K562 (cell line): Measurements from ENCODE around the gene MYO18A. TPM values are rescaled to one million over a fixed set of nuclear protein-coding genes. Genes with fewer than 3 reads are reported as not detected.

ENCODE experiments used
- ATAC-seq: fragments of 200-7000 bp; cut with Tn5 transposase; 3 replicates; pipeline ENCODE4 v1.9.1; 2020; ENCODE audit warnings: moderate library complexity
- BruUV-seq: library from RNA; stranded (reverse); fragments of 400-500 nt; replicated peaks from 2 replicates; lab custom pipeline; 2021; lab: Mats Ljungman, UMichigan
- CTCF ChIA-PET: fragments of 300-600 bp; formaldehyde crosslinking; extraction: SDS; loops from one replicate; lab custom pipeline; 2021; ENCODE audit warnings: low intra/inter-chr PET ratio; lab: Yijun Ruan, JAX
- POLR2A ChIA-PET: fragments of 300-600, 350-650 bp; sonication (Branson Sonifier 250); formaldehyde crosslinking; extraction: SDS; loops from one replicate; lab custom pipeline; 2021; ENCODE audit warnings: antibody characterized with exemption, inconsistent platforms; lab: Yijun Ruan, JAX
- DNase-seq, 4 experiments: peaks; one replicate each; pipeline versions ENCODE4 v3.0.0 to v3.0.0-alpha.2; 2011 to 2018; ENCODE audit warnings: low spot score in 3 of 4, mixed read lengths in 3 of 4; ENCODE audit errors: extremely low read depth in 1 of 4
- FAIRE-seq: peaks from 2 replicates; lab custom pipeline; 2011; peaks lifted over from hg19 to GRCh38; lab: Jason Lieb, UNC
- H2AFZ ChIP-seq: 2 replicates; pipeline ENCODE4 v1.6.0; 2011; ENCODE audit warnings: low read depth, low read length, control low read depth, inconsistent platforms
- H3K27ac ChIP-seq: fragments of 200-600 bp; 3 replicates; pipeline ENCODE4 v1.8.0; 2011; ENCODE audit warnings: low read depth, mild to moderate bottlenecking, control low read depth, inconsistent platforms, low read length, moderate library complexity, mixed read lengths; ENCODE audit errors: extremely low read depth
- H3K27me3 ChIP-seq, 2 experiments: fragments of 300-600 bp in 1 of 2; 2 replicates in 1 of 2; 3 replicates in 1 of 2; pipeline versions ENCODE4 v1.6.0 to v1.8.0; 2011; ENCODE audit warnings: inconsistent platforms in 2 of 2, low read length in 2 of 2, mild to moderate bottlenecking in 1 of 2, mixed read lengths in 1 of 2, moderate library complexity in 1 of 2; ENCODE audit not compliant: control insufficient read depth in 2 of 2, insufficient read depth in 2 of 2
- H3K36me3 ChIP-seq: fragments of 300-600 bp; 3 replicates; pipeline ENCODE4 v1.8.0; 2011; ENCODE audit warnings: mild to moderate bottlenecking, low read length, inconsistent platforms; ENCODE audit not compliant: control insufficient read depth, insufficient read depth
- H3K4me1 ChIP-seq, 2 experiments: fragments of 200-600 bp in 1 of 2; replicated peaks in 1 of 2; 2 replicates in 1 of 2; 3 replicates in 1 of 2; pipeline versions ENCODE4 v1.5.1 to v1.8.0; 2011; ENCODE audit warnings: inconsistent platforms in 2 of 2, low read length in 2 of 2, mild to moderate bottlenecking in 1 of 2, mixed read lengths in 1 of 2, moderate library complexity in 1 of 2; ENCODE audit not compliant: control insufficient read depth in 2 of 2, insufficient read depth in 2 of 2
- H3K4me2 ChIP-seq: 2 replicates; pipeline ENCODE4 v1.6.1; 2011; ENCODE audit warnings: low read length, control low read depth, inconsistent platforms, mixed read lengths; ENCODE audit not compliant: insufficient read depth
- H3K4me3 ChIP-seq: fragments of 200-600 bp; sonication (generic), shearing (Covaris generic); 2 replicates; pipeline ENCODE4 v1.5.1; 2016; ENCODE audit warnings: control low read depth, inconsistent platforms
- H3K79me2 ChIP-seq: fragments of 200-600 bp; 3 replicates; pipeline ENCODE4 v1.8.0; 2011; ENCODE audit warnings: low read length, inconsistent platforms; ENCODE audit not compliant: control insufficient read depth, insufficient read depth
- H3K9ac ChIP-seq, 2 experiments: 2 replicates each; pipeline versions ENCODE4 v1.6.0 to v1.6.1; 2011; ENCODE audit warnings: low read depth in 2 of 2, low read length in 2 of 2, control low read depth in 1 of 2, inconsistent platforms in 1 of 2, mild to moderate bottlenecking in 1 of 2, mixed read lengths in 1 of 2; ENCODE audit not compliant: insufficient read depth in 1 of 2
- H3K9me1 ChIP-seq: one replicate; pipeline ENCODE4 v1.6.0; 2011; ENCODE audit warnings: inconsistent platforms, mild to moderate bottlenecking, low read length, moderate library complexity; ENCODE audit not compliant: control insufficient read depth, insufficient read depth
- H3K9me3 ChIP-seq: replicated peaks from 2 replicates; pipeline ENCODE4 v1.5.1; 2011; ENCODE audit warnings: low read depth, low read length, inconsistent platforms; ENCODE audit not compliant: control insufficient read depth, insufficient read depth
- H4K20me1 ChIP-seq: replicated peaks from 2 replicates; pipeline ENCODE4 v1.6.1; 2011; ENCODE audit warnings: low read length, inconsistent platforms, mixed read lengths; ENCODE audit not compliant: control insufficient read depth, insufficient read depth
- MECOM ChIP-seq: fragments of 250-450 bp; sonication (Bioruptor Pico); IDR thresholded peaks from 2 replicates; pipeline ENCODE4 v1.8.0; 2022; ENCODE audit warnings: inconsistent platforms
- RNF2 ChIP-seq: sonication (generic); IDR thresholded peaks from 2 replicates; pipeline ENCODE4 v1.6.1; 2016
- U2AF1 ChIP-seq: fragments of 200-400 bp; formaldehyde crosslinking; optimal IDR thresholded peaks from 2 replicates; pipeline ENCODE3; 2017; ENCODE audit warnings: mild to moderate bottlenecking, low read depth, low read length, moderate library complexity
- YBX1 ChIP-seq: fragments of 450-650 bp; IDR thresholded peaks from 2 replicates; pipeline ENCODE4 v1.7.1; 2016; ENCODE audit warnings: mild to moderate bottlenecking
- ZNF589 ChIP-seq: fragments of 200-800 bp; sonication (Bioruptor generic); IDR thresholded peaks from 2 replicates; pipeline ENCODE4 v1.6.1; 2016; ENCODE audit warnings: low read depth, missing genetic modification characterization, missing compliant biosample characterization
- ZNF830 ChIP-seq: fragments of 250-450 bp; sonication (Bioruptor Pico); IDR thresholded peaks from 2 replicates; pipeline ENCODE4 v1.5.0; 2021; ENCODE audit warnings: mild to moderate bottlenecking
- WGBS: fragments of 100-300 bp; shearing (Covaris generic); methylation state at CpG from one replicate; pipeline ENCODE4 v1.1.6; 2016; ENCODE audit warnings: low coverage, mixed read lengths; ENCODE audit not compliant: insufficient coverage; ENCODE audit errors: missing lambda C conversion rate; 5-methylcytosine and 5-hydroxymethylcytosine counted together
- in situ Hi-C: fragments of 300-500 bp; cut with MboI; formaldehyde crosslinking; loops from 4 replicates; pipeline ENCODE4 v1.15.0; 2018; ENCODE audit warnings: inconsistent platforms, mixed read lengths
- intact Hi-C: fragments of 100-400 bp; cut with micrococcal nuclease; formaldehyde crosslinking; loops from 2 replicates; pipeline ENCODE4 v1.14.2; 2022
- polyA plus RNA-seq, 8 experiments: library from polyadenylated mRNA; depleted of rRNA in 4 of 8; stranded (reverse) in 5 of 8; unstranded in 3 of 8; fragments of >200 nt; fragmentation: Nextera tagmentation in 2 of 8; fragmentation: Illumina TruSeq in 1 of 8; extraction: Ambion mirVana in 2 of 8; extraction: Trizol in 1 of 8; gene quantifications; 2 replicates each; pipeline versions ENCODE4 v1.2.1 to v1.2.3, GENCODE V29; 2011 to 2014; ENCODE audit warnings: inconsistent platforms in 1 of 8, missing spikeins in 1 of 8
- total RNA-seq, 7 experiments: library from RNA; depleted of rRNA in 6 of 7; stranded (reverse); fragments of >200 nt in 6 of 7; fragmentation: Illumina TruSeq in 2 of 7; extraction: Trizol in 2 of 7; gene quantifications; 2 replicates each; pipeline versions ENCODE4 v1.2.1 to v1.2.3, GENCODE V29; 2011 to 2021; ENCODE audit warnings: low replicate concordance in 1 of 7

MYO18A gene
- total and polyA plus RNA-seq, 9 of the 15 experiments (the other 6 are each of a cell fraction or from before 2014, with no cell fraction given) = 2.5 to 65.4 (median 17.1) TPM

DNA sequence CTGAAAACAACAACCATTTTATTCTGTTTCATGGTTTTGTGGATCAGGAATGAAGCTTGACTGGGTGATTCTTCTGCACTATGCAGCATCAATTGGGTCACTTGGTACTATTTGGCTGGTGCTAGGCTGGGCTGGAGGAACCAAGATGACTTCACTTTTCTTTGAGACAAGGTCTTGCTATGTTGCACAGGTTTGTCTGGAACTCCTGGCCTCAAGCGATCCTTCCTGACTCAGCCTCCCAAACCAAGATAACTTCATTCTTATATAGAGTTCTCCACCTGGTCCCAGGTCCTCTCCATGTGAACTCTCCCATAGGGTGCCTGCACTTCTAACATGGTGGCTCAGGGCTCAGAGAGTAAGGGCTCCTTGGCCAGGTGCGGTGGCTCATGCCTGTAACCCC, 139.1 kb downstream of the MYO18A start:
- no peaks in the 10 kb centered on the region for H3K9me3 ChIP-seq
- 32% methylated on average over 2 of the region's 2 CpGs for WGBS
- H2AFZ ChIP-seq = no peak overlapping the region
- CTCF ChIA-PET = interaction anchor here (0.6 kb wide), 1 partner anchor 27 kb away, joined by 3 read pairs; no protein-coding TSS in a partner anchor
- in situ Hi-C loops = no loop called here
- ATAC-seq (no peak), DNase-seq (no peak), FAIRE-seq (no peak)
- no TSS peak for BruUV-seq
- H3K79me2 ChIP-seq = no peaks in the 10 kb centered on the region
- POLR2A ChIA-PET = interaction anchor here (1.2 kb wide), 1 partner anchor 25 kb away, joined by 5 read pairs; no protein-coding TSS in a partner anchor
- H3K4me2 ChIP-seq = no peak overlapping the region
- intact Hi-C loops = no loop called here
- no peak overlapping the region for H3K4me3 ChIP-seq
- H4K20me1 ChIP-seq = no peaks in the 10 kb centered on the region
- H3K9ac ChIP-seq = no peak overlapping the region
- peaks cover 6 to 10% of the 10 kb centered on the region in 2 experiments; a peak in 4 of 5 replicates for H3K4me1 ChIP-seq
- TF ChIP-seq U2AF1 (no peak), ZNF830 (CRISPR knock-in tag) (no peak), YBX1 (no peak), RNF2 (no peak)
- H3K27ac ChIP-seq = no peak overlapping the region
- no peaks in the 10 kb centered on the region for H3K9me1 ChIP-seq
- peaks cover 25 to 30% of the 10 kb centered on the region in 2 experiments for H3K27me3 ChIP-seq
- no peaks in the 10 kb centered on the region for H3K36me3 ChIP-seq

- no peaks in the 10 kb centered on the region for H3K36me3 ChIP-seq
- H3K4me3 ChIP-seq = no peak overlapping the region
- no peak overlapping the region for H2AFZ ChIP-seq
- ChIA-PET POLR2A (interaction anchor here (0.5 to 1.5 kb wide), 5 partner anchors 15 to 355 kb away, joined by 3 to 4 read pairs (median 3); no protein-coding TSS in a partner anchor), CTCF (no interaction called here)
- 28% methylated on average over 10 of the region's 13 CpGs for WGBS
- FAIRE-seq (no peak), ATAC-seq (no peak), DNase-seq (no peak)
- no peaks in the 10 kb centered on the region for H3K79me2 ChIP-seq
- peaks cover 21 to 29% of the 10 kb centered on the region in 2 experiments; a peak in 4 of 5 replicates for H3K27me3 ChIP-seq
- no peak overlapping the region for H3K4me2 ChIP-seq
- H3K27ac ChIP-seq = no peak overlapping the region
- in situ Hi-C loops = no loop called here
- no peak overlapping the region for H3K9ac ChIP-seq
- no peaks in the 10 kb centered on the region for H4K20me1 ChIP-seq
- H3K4me1 ChIP-seq = peaks cover 6 to 10% of the 10 kb centered on the region in 2 experiments; a peak in 4 of 5 replicates
- no peaks in the 10 kb centered on the region for H3K9me1 ChIP-seq
- no peaks in the 10 kb centered on the region for H3K9me3 ChIP-seq
- TF ChIP-seq ZNF589 (CRISPR knock-in tag) (0 out of 2 replicates have a peak, but pooled peaks have one; percentile 35), MECOM (CRISPR knock-in tag) (no peak)
- no TSS peak for BruUV-seq
- intact Hi-C loops = no loop called here
Observed at GRCh38 chr17:29039764-29040598, 140.2 kb downstream of the MYO18A start.
